Measurements from ENCODE around the gene APBB1.
"Not testable (repeated sequence)": the region's sequence is repeated elsewhere in the genome, so short reads cannot be mapped to it uniquely, and the experiment has no call there.

Gene APBB1

DNA sequence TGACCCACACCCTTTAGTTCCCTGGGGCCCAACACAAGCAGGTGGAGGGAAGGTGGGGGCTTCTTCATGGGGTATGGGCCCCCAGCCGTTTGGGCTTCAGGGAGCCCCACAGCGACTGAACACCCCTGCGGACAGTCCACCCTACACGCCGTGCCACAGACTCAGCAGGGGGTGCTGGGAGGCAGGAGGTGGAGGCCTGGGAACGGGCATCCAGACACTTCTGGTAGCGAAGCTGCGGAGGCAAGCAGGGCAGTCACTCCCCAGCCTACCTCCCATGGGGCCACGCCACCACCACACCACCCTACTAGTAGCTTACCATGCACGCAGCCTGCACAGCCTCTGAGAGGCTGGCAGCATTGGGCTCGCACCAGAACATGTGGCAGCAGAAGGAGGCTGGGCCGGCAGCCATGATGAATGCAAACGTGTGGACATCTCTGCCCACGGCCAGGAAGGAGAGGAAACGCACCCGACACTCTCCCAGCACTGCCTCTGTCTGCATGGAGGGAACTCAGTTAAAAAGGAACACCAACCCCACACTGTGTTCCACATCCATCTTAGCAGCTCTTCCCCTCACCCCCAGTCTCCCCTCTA is 23.3 kb downstream of the APBB1 start:
- TF ChIP-seq, protein P1, sequence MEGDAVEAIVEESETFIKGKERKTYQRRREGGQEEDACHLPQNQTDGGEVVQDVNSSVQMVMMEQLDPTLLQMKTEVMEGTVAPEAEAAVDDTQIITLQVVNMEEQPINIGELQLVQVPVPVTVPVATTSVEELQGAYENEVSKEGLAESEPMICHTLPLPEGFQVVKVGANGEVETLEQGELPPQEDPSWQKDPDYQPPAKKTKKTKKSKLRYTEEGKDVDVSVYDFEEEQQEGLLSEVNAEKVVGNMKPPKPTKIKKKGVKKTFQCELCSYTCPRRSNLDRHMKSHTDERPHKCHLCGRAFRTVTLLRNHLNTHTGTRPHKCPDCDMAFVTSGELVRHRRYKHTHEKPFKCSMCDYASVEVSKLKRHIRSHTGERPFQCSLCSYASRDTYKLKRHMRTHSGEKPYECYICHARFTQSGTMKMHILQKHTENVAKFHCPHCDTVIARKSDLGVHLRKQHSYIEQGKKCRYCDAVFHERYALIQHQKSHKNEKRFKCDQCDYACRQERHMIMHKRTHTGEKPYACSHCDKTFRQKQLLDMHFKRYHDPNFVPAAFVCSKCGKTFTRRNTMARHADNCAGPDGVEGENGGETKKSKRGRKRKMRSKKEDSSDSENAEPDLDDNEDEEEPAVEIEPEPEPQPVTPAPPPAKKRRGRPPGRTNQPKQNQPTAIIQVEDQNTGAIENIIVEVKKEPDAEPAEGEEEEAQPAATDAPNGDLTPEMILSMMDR (IDR thresholded peaks at IDR 0.05; ENCODE audit: insufficient read depth, low read depth, low read length, missing control alignments): no peak
- no peak for DNase-seq (ENCODE audit: low read depth)
- no peak overlapping the region for H3K4me3 ChIP-seq (ENCODE audit: low read depth, low read length)

GRCh38 chr11:6393989-6394670 is 24.8 kb downstream of the APBB1 start:
- no peak overlapping the region for H3K4me3 ChIP-seq (ENCODE audit: low read depth, low read length)
- no peak for DNase-seq (ENCODE audit: low read depth)
- TF ChIP-seq, protein P1 (IDR thresholded peaks at IDR 0.05; ENCODE audit: insufficient read depth, low read depth, low read length, missing control alignments): no peak

GRCh38 chr11:6392251-6392650 is 26.6 kb downstream of the APBB1 start:
- H3K4me3 ChIP-seq (ENCODE audit: low read depth, low read length): not testable (repeated sequence)

DNA sequence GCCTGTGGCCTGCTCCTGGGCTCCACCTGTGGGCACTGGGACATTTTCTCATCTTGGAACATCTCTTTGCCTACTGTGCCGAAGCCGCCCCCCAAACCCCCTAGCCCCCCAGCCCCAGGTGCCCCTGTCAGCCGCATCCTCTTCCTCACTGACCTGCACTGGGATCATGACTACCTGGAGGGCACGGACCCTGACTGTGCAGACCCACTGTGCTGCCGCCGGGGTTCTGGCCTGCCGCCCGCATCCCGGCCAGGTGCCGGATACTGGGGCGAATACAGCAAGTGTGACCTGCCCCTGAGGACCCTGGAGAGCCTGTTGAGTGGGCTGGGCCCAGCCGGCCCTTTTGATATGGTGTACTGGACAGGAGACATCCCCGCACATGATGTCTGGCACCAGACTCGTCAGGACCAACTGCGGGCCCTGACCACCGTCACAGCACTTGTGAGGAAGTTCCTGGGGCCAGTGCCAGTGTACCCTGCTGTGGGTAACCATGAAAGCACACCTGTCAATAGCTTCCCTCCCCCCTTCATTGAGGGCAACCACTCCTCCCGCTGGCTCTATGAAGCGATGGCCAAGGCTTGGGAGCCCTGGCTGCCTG is 27.3 kb downstream of the APBB1 start:
- TF ChIP-seq, protein P1 (IDR thresholded peaks at IDR 0.05; ENCODE audit: insufficient read depth, low read depth, low read length, missing control alignments): no peak
- H3K4me3 ChIP-seq (ENCODE audit: low read depth, low read length): no peak overlapping the region
- DNase-seq (ENCODE audit: low read depth): no peak

More at GRCh38 chr11:6392251-6392650, 26.6 kb downstream of the APBB1 start:
- DNase-seq (ENCODE audit: low read depth): not testable (repeated sequence)

GRCh38 chr11:6390718-6391469 is 28.0 kb downstream of the APBB1 start:
- H3K4me3 ChIP-seq (ENCODE audit: low read depth, low read length): peak overlapping the region; percentile 98
- TF ChIP-seq, protein P1 (IDR thresholded peaks at IDR 0.05; ENCODE audit: insufficient read depth, low read depth, low read length, missing control alignments): no peak
- no peak for DNase-seq (ENCODE audit: low read depth)

- TF ChIP-seq, protein P1 (IDR thresholded peaks at IDR 0.05; ENCODE audit: insufficient read depth, low read depth, low read length, missing control alignments): no peak
- H3K4me3 ChIP-seq (ENCODE audit: low read depth, low read length): peak within 1 kb of the TSS; percentile 98
- DNase-seq (ENCODE audit: low read depth): peak; percentile 95
These were observed 28.8 kb downstream of the APBB1 start, which contains the start of gene SMPD1 for GRCh38 chr11:6389905-6390717. Gene SMPD1 (plus strand): TSS chr11:6390474. CDS start chr11:6390599, 125 bp downstream.
